ENCODE data around the gene TYROBP. TPM values are rescaled to one million over a fixed set of nuclear protein-coding genes. Genes with fewer than 3 reads are reported as not detected.

Gene TYROBP
- total and polyA plus RNA-seq, 9 donors = 9.2 to 135 (median 36.7) TPM

- Histone ChIP-seq H3K4me1 (ENCODE audit: insufficient read depth) (peaks cover 12% of the 10 kb centered on the region), H3K27me3 (no peaks in the 10 kb centered on the region), H3K9me3 (no peaks in the 10 kb centered on the region), H3K27ac (no peak overlapping the region), H3K36me3 (no peaks in the 10 kb centered on the region), H3K4me3 (no peak overlapping the region)
- intact Hi-C loops (cut with DNase I) = no loop called here
- TF ChIP-seq EP300 (IDR thresholded peaks at IDR 0.05) (no peak), CTCF (IDR thresholded peaks at IDR 0.05) (no peak), POLR2A (IDR thresholded peaks at IDR 0.05) (no peak)
- no peak for DNase-seq
- 56 to 73% (median 66%) methylated on average over 4 of the region's 4 CpGs for WGBS, 3 donors
Observed at GRCh38 chr19:35940839-35941238, 32.7 kb upstream of the TYROBP start.

- no peaks in the 10 kb centered on the region for H3K27me3 ChIP-seq
- no peak for DNase-seq
- H3K36me3 ChIP-seq = no peaks in the 10 kb centered on the region
- 88 to 93% (median 90%) methylated on average over 39 to 51 of the region's 51 CpGs for WGBS, 3 donors
- H3K4me1 ChIP-seq (ENCODE audit: insufficient read depth) = peaks cover 13% of the 10 kb centered on the region
- no peak for TF ChIP-seq CTCF (IDR thresholded peaks at IDR 0.05)
- no peaks in the 10 kb centered on the region for H3K9me3 ChIP-seq
- intact Hi-C loops (cut with DNase I) = no loop called here
- H3K27ac ChIP-seq = no peak overlapping the region
- H3K4me3 ChIP-seq = no peak overlapping the region
Observed at GRCh38 chr19:35940078-35940775, 32.1 kb upstream of the TYROBP start.

- H3K4me1 ChIP-seq (ENCODE audit: insufficient read depth) = peaks cover 13% of the 10 kb centered on the region
- H3K36me3 ChIP-seq = no peaks in the 10 kb centered on the region
- intact Hi-C loops (cut with DNase I) = loop anchor here in 2 of 4 donors (10.0 kb wide), 1 partner anchor 245 kb away; no protein-coding TSS in a partner anchor
- H3K27ac ChIP-seq = no peak overlapping the region
- TF ChIP-seq EP300 (IDR thresholded peaks at IDR 0.05) = no peak
- TF ChIP-seq POLR2A (IDR thresholded peaks at IDR 0.05) = no peak
- TF ChIP-seq CTCF (IDR thresholded peaks at IDR 0.05) = no peak
- WGBS, 3 donors = 86 to 91% (median 90%) methylated on average over 54 to 55 of the region's 55 CpGs
- H3K27me3 ChIP-seq = no peaks in the 10 kb centered on the region
- no peaks in the 10 kb centered on the region for H3K9me3 ChIP-seq
- no peak for DNase-seq
- H3K4me3 ChIP-seq = no peak overlapping the region
Observed at GRCh38 chr19:35939307-35940077, 31.4 kb upstream of the TYROBP start.

- intact Hi-C loops (cut with DNase I) = loop anchor here in 2 of 4 donors (10.0 kb wide), 1 partner anchor 244 kb away; no protein-coding TSS in a partner anchor
- peaks cover 13% of the 10 kb centered on the region for H3K4me1 ChIP-seq (ENCODE audit: insufficient read depth)
- no peaks in the 10 kb centered on the region for H3K9me3 ChIP-seq
- H3K4me3 ChIP-seq = no peak overlapping the region
- no peaks in the 10 kb centered on the region for H3K36me3 ChIP-seq
- DNase-seq = no peak
- H3K27ac ChIP-seq = no peak overlapping the region
- no peaks in the 10 kb centered on the region for H3K27me3 ChIP-seq
- TF ChIP-seq EP300 (IDR thresholded peaks at IDR 0.05) = no peak
- no peak for TF ChIP-seq CTCF (IDR thresholded peaks at IDR 0.05)
- TF ChIP-seq POLR2A (IDR thresholded peaks at IDR 0.05) = no peak
- WGBS, 3 donors = 69 to 70% (median 69%) methylated on average over 13 of the region's 13 CpGs
Observed at GRCh38 chr19:35938282-35939224, 30.5 kb upstream of the TYROBP start.
